Measurements from ENCODE around the gene NDUFV2. TPM values are rescaled to one million over a fixed set of nuclear protein-coding genes. Genes with fewer than 3 reads are reported as not detected.

The NDUFV2 gene
- polyA plus RNA-seq, 2 donors = 163 to 222 TPM

DNA sequence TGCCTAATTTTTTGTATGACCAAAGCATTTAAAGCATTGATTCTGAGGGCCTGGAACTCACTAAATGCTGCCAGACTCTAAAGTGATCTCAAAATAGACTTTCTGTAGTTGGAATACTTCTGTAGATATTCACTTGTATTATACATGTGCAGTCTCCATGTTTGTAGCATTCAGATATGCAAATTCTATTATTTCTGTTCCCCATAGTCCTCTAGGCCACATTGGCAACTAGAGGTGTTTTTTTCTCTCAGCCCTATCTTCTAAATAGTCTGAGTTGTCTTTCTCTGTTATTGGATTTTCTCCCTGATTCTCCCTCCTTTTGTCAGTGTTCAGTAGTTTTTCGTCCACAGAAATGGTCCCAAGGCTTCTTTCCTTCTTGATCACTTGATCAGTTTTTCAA is 72.6 kb downstream of the NDUFV2 start:
- no peaks in the 10 kb centered on the region for H3K9me3 ChIP-seq (ENCODE audit: control insufficient read depth in 2 of 2, insufficient read depth in 1 of 2, low read depth in 1 of 2, low read length in 1 of 2)
- no peaks in the 10 kb centered on the region for H3K4me1 ChIP-seq (ENCODE audit: control insufficient read depth in 2 of 2, insufficient read depth in 2 of 2, low read length in 1 of 2)
- H3K27me3 ChIP-seq (ENCODE audit: control insufficient read depth in 1 of 2, insufficient read depth in 2 of 2, low read length in 2 of 2) = no peaks in the 10 kb centered on the region
- H3K27ac ChIP-seq (ENCODE audit: low read depth in 2 of 2, low read length in 1 of 2) = no peak overlapping the region
- 88 to 92% methylated on average over 1 of the region's 1 CpG for WGBS, 2 donors
- H3K36me3 ChIP-seq (ENCODE audit: control insufficient read depth in 2 of 2, insufficient read depth in 2 of 2, low read length in 1 of 2) = no peaks in the 10 kb centered on the region
- no peak overlapping the region for H3K4me3 ChIP-seq (ENCODE audit: low read depth in 1 of 2, low read length in 2 of 2)

DNA sequence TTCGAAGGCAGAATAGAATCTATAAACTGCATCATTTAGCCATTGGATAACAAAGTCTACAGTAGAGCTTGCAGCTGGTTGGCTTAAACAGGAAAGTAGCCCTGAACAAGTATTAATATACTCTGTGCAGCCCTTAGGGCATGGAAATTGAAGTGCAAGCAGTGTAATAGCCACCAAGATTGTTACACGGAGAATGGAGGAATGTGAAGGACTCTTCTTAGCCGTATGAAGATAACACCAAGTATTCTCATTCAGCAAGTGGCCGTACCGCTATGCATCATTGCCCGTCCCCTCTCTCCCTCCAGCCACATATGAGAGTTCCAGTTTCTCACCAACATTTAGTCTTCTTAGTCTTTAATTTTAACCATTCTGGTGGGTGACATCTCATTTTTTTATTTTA is 74.5 kb downstream of the NDUFV2 start:
- no peaks in the 10 kb centered on the region for H3K4me1 ChIP-seq (ENCODE audit: control insufficient read depth in 2 of 2, insufficient read depth in 2 of 2, low read length in 1 of 2)
- 76 to 92% methylated on average over 6 of the region's 6 CpGs for WGBS, 2 donors
- H3K4me3 ChIP-seq (ENCODE audit: low read depth in 1 of 2, low read length in 2 of 2) = no peak overlapping the region

DNA sequence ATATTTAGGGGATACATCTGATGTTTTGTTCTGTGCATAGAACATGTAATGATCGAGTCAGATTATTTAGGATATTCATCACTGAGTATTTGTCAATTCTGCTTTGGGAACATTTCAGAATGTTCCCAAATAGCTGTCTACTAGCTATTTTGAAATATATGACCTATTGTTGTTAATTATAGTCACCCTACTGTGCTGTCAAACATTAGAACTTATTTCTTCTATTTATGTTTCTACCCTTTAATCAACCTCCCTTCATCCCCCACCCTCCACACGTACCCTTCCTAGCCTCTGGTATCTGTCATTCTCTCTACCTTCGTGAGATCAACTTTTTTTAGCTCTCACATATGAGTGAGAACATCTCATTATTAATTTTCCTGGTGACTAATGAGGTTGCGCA is 75.0 kb downstream of the NDUFV2 start:
- Histone ChIP-seq H3K36me3 (ENCODE audit: control insufficient read depth in 2 of 2, insufficient read depth in 2 of 2, low read length in 1 of 2) (no peaks in the 10 kb centered on the region), H3K4me3 (ENCODE audit: low read depth in 1 of 2, low read length in 2 of 2) (no peak overlapping the region), H3K9me3 (ENCODE audit: control insufficient read depth in 2 of 2, insufficient read depth in 1 of 2, low read depth in 1 of 2, low read length in 1 of 2) (no peaks in the 10 kb centered on the region), H3K27me3 (ENCODE audit: control insufficient read depth in 1 of 2, insufficient read depth in 2 of 2, low read length in 2 of 2) (no peaks in the 10 kb centered on the region), H3K4me1 (ENCODE audit: control insufficient read depth in 2 of 2, insufficient read depth in 2 of 2, low read length in 1 of 2) (no peaks in the 10 kb centered on the region), H3K27ac (ENCODE audit: low read depth in 2 of 2, low read length in 1 of 2) (no peak overlapping the region)
- WGBS, 2 donors = 78 to 86% methylated on average over 4 of the region's 4 CpGs

More for the DNA sequence above, 74.5 kb downstream of the NDUFV2 start:
- no peaks in the 10 kb centered on the region for H3K36me3 ChIP-seq (ENCODE audit: control insufficient read depth in 2 of 2, insufficient read depth in 2 of 2, low read length in 1 of 2)
- no peak overlapping the region for H3K27ac ChIP-seq (ENCODE audit: low read depth in 2 of 2, low read length in 1 of 2)
- no peaks in the 10 kb centered on the region for H3K9me3 ChIP-seq (ENCODE audit: control insufficient read depth in 2 of 2, insufficient read depth in 1 of 2, low read depth in 1 of 2, low read length in 1 of 2)
- no peaks in the 10 kb centered on the region for H3K27me3 ChIP-seq (ENCODE audit: control insufficient read depth in 1 of 2, insufficient read depth in 2 of 2, low read length in 2 of 2)

DNA sequence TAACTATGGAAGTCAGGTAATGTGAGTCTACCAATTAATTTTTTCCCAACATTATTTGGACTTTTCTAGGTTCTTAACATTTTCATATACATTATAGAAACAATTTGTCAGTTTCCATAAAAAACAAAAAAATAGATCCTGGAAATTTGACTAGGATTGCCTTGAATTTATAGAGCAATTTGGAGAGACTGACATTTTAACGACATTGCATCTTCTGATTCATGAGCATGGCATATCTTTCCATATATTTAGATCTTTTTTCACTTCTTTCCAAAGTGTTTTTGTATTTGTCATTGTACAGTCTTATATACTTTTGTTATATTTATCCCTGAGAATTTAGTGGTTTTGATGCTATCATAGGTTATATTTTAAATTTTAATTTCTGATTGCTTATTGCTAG is 76.1 kb downstream of the NDUFV2 start:
- H3K27ac ChIP-seq (ENCODE audit: low read depth in 2 of 2, low read length in 1 of 2) = no peak overlapping the region
- H3K36me3 ChIP-seq (ENCODE audit: control insufficient read depth in 2 of 2, insufficient read depth in 2 of 2, low read length in 1 of 2) = no peaks in the 10 kb centered on the region
- no peaks in the 10 kb centered on the region for H3K9me3 ChIP-seq (ENCODE audit: control insufficient read depth in 2 of 2, insufficient read depth in 1 of 2, low read depth in 1 of 2, low read length in 1 of 2)
- H3K27me3 ChIP-seq (ENCODE audit: control insufficient read depth in 1 of 2, insufficient read depth in 2 of 2, low read length in 2 of 2) = no peaks in the 10 kb centered on the region
- H3K4me1 ChIP-seq (ENCODE audit: control insufficient read depth in 2 of 2, insufficient read depth in 2 of 2, low read length in 1 of 2) = no peaks in the 10 kb centered on the region
- H3K4me3 ChIP-seq (ENCODE audit: low read depth in 1 of 2, low read length in 2 of 2) = no peak overlapping the region
- 96 to 98% methylated on average over 1 of the region's 1 CpG for WGBS, 2 donors

DNA sequence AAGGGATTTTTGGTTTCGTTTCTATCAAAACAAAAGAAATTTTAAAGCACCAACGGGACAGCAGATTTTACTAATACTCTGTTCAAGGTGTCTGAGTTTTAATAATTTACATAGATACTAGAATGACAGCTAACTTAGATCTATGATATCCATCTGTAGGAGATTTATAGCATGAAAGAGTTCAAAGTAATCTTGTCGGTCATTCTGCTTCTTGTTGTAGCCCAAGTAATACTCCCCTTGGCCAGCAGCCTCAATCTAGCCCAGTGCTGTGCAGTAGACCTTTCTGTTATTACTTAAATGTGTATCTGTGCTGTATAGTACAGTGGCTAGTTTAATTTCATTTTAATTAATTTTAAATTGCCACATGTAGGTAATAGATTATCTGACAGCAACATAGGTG is 78.8 kb downstream of the NDUFV2 start:
- Histone ChIP-seq H3K9me3 (ENCODE audit: control insufficient read depth in 2 of 2, insufficient read depth in 1 of 2, low read depth in 1 of 2, low read length in 1 of 2) (no peaks in the 10 kb centered on the region), H3K4me3 (ENCODE audit: low read depth in 1 of 2, low read length in 2 of 2) (no peak overlapping the region), H3K4me1 (ENCODE audit: control insufficient read depth in 2 of 2, insufficient read depth in 2 of 2, low read length in 1 of 2) (no peaks in the 10 kb centered on the region), H3K27ac (ENCODE audit: low read depth in 2 of 2, low read length in 1 of 2) (no peak overlapping the region), H3K27me3 (ENCODE audit: control insufficient read depth in 1 of 2, insufficient read depth in 2 of 2, low read length in 2 of 2) (no peaks in the 10 kb centered on the region), H3K36me3 (ENCODE audit: control insufficient read depth in 2 of 2, insufficient read depth in 2 of 2, low read length in 1 of 2) (peaks cover 0 to 3% of the 10 kb centered on the region in 2 donors)
- 71 to 77% methylated on average over 3 of the region's 3 CpGs for WGBS, 2 donors

DNA sequence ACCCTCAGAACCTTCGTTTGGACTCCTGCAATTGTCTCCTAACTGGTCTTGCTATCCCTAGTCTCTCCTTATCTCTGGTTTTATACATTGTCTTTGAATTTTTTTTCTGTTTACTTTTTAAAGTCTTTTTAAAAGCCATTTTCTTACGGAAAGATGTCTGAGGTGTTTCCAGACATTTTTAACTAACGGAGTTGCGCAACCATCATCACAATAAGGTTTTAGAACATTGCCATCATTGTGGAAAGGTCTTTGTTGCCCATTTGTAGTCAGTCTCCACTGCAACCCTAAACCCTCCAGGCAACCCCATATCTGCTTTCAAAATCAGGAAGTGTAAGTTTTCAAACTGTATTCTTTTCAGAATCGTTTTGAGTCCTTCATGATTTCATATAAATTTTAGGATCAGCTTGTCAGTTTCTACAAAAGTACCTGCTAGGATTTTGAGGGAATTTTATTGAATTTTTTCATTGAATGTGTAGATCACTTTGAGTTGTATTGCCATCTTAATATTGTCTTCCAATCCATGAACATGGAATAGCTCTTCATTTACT is 80.4 kb downstream of the NDUFV2 start:
- Histone ChIP-seq H3K4me3 (ENCODE audit: low read depth in 1 of 2, low read length in 2 of 2) (no peak overlapping the region), H3K36me3 (ENCODE audit: control insufficient read depth in 2 of 2, insufficient read depth in 2 of 2, low read length in 1 of 2) (peaks cover 2 to 3% of the 10 kb centered on the region in 2 donors), H3K4me1 (ENCODE audit: control insufficient read depth in 2 of 2, insufficient read depth in 2 of 2, low read length in 1 of 2) (no peaks in the 10 kb centered on the region), H3K27me3 (ENCODE audit: control insufficient read depth in 1 of 2, insufficient read depth in 2 of 2, low read length in 2 of 2) (no peaks in the 10 kb centered on the region), H3K9me3 (ENCODE audit: control insufficient read depth in 2 of 2, insufficient read depth in 1 of 2, low read depth in 1 of 2, low read length in 1 of 2) (no peaks in the 10 kb centered on the region), H3K27ac (ENCODE audit: low read depth in 2 of 2, low read length in 1 of 2) (no peak overlapping the region)
- WGBS, 2 donors = 76 to 84% methylated on average over 5 of the region's 5 CpGs

Other genes starting within 250 kb of the NDUFV2 start
- 10 to 100 TPM in 1 of 2 donors, 1 to 10 TPM in 1; 6.1 to 33.0 TPM for gene ANKRD12, start 34.1 kb downstream of the NDUFV2 start, polyA plus RNA-seq
- gene TWSG1, start 232.1 kb downstream of the NDUFV2 start, polyA plus RNA-seq = 10 to 100 TPM in 1 of 2 donors, 1 to 10 TPM in 1; 5.2 to 10.2 TPM

Data from esophagus (tissue), 2 donors.